B cell (primary cell): ENCODE data around the gene CABLES1.

Experiments
- CTCF ChIP-seq: fragments of 200-600 bp; IDR thresholded peaks from one replicate; pipeline ENCODE4 v1.8.0; 2022; ENCODE audit warnings: antibody characterized with exemption, mild to moderate bottlenecking
- EZH2 ChIP-seq: IDR thresholded peaks from 2 replicates; pipeline ENCODE4 v1.6.1; 2012; ENCODE audit warnings: borderline replicate concordance, low read depth, mild to moderate bottlenecking, moderate library complexity, low read length; ENCODE audit not compliant: insufficient read depth, poor library complexity, severe bottlenecking

DNA sequence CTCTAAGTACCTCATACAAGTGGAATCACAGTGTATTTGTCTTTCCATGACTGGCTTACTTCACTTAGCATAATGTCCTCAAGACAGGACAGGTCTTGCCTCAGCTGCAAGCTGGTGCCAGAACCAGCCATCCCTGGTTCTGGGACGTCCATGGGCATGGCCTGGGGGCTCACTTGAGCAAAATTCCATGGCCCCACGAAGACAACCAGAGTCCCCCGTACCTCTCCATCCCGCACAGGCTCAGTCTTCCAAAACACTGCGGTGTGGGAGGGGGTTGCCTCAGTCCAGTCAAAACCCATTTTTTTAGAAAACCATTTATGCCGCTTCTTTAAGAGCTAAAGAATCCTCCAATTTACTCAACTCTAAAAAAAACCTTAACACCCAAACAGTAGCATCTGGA is 21.7 kb upstream of the CABLES1 start:
- TF ChIP-seq CTCF (no peak), EZH2 (no peak)
